ENCODE results near the gene PXMP4.

DNA sequence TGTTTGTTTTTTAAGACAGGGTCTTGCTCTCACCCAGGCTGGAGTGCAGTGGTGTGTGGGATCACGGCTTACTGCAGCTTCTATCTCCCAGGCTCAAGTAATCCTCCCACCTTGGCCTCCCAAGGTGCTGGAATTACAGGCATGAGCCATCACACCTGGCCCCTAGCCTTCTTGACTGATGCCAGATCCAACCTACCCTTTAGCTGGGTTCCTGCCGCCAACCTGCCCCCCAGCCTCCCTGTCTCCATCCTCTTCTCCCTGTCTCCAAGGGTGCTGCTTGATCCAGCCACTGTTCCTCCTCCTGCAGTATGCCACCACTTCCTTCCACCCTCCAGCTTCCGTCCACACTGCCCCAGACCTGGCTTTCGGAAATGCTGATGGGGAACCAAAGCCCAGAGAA is 61.2 kb downstream of the PXMP4 start:
- TF ChIP-seq, protein P1, sequence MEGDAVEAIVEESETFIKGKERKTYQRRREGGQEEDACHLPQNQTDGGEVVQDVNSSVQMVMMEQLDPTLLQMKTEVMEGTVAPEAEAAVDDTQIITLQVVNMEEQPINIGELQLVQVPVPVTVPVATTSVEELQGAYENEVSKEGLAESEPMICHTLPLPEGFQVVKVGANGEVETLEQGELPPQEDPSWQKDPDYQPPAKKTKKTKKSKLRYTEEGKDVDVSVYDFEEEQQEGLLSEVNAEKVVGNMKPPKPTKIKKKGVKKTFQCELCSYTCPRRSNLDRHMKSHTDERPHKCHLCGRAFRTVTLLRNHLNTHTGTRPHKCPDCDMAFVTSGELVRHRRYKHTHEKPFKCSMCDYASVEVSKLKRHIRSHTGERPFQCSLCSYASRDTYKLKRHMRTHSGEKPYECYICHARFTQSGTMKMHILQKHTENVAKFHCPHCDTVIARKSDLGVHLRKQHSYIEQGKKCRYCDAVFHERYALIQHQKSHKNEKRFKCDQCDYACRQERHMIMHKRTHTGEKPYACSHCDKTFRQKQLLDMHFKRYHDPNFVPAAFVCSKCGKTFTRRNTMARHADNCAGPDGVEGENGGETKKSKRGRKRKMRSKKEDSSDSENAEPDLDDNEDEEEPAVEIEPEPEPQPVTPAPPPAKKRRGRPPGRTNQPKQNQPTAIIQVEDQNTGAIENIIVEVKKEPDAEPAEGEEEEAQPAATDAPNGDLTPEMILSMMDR (optimal IDR thresholded peaks at IDR 0.05 in 1 of 3, IDR thresholded peaks at IDR 0.05 in 1 of 3, conservative IDR thresholded peaks at IDR 0.05 in 1 of 3; ENCODE audit: extremely low read depth in 1 of 3, insufficient read depth in 2 of 3, low read length in 3 of 3): no peak
- TF ChIP-seq EZH2 (IDR thresholded peaks at IDR 0.05; ENCODE audit: low read length): no peak
